ENCODE measurements around the gene ZFYVE19.

DNA sequence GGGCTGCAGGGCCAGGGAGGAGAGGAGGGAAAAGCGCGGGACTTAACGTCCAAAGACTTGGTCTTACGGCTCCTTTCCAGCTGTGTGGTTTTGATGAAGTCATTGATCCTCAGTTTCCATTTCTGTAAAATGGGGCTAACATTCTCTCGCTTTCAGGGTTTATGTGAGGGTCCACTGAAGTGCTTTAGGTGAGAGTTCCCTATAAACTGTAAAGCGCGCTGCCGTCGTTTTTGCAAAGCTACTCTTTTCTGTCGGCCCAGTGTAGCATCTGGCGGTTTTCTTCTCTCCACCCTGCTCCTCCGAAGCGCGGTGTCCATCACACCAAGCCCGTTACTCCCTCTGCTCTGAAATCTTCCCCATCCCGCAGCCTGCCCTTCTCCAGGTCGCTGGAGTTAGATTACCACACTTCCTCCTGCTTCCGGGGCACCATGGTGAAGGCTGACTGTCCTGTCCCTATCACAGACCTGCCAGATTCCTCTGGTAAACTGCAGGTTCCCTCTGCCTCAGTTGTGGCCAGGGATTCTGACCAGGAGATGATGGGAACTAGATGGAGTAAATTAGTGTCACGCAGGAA is 1.1 kb downstream of the ZFYVE19 start:
- TF ChIP-seq, protein P1, sequence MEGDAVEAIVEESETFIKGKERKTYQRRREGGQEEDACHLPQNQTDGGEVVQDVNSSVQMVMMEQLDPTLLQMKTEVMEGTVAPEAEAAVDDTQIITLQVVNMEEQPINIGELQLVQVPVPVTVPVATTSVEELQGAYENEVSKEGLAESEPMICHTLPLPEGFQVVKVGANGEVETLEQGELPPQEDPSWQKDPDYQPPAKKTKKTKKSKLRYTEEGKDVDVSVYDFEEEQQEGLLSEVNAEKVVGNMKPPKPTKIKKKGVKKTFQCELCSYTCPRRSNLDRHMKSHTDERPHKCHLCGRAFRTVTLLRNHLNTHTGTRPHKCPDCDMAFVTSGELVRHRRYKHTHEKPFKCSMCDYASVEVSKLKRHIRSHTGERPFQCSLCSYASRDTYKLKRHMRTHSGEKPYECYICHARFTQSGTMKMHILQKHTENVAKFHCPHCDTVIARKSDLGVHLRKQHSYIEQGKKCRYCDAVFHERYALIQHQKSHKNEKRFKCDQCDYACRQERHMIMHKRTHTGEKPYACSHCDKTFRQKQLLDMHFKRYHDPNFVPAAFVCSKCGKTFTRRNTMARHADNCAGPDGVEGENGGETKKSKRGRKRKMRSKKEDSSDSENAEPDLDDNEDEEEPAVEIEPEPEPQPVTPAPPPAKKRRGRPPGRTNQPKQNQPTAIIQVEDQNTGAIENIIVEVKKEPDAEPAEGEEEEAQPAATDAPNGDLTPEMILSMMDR (IDR thresholded peaks at IDR 0.05; ENCODE audit: borderline replicate concordance, extremely low read depth, low read length, poor library complexity, severe bottlenecking): no peak
- no peak for TF ChIP-seq EZH2 (IDR thresholded peaks at IDR 0.05; ENCODE audit: borderline replicate concordance, low read depth, low read length, severe bottlenecking)
